B cell (primary cell): ENCODE results near the gene KHNYN. TPM values are rescaled to one million over a fixed set of nuclear protein-coding genes. Genes with fewer than 3 reads are reported as not detected.

ENCODE experiments used
- ATAC-seq: fragments of 200-7000 bp; cut with Tn5 transposase; one replicate; pipeline ENCODE4 v1.10.0; 2021; ENCODE audit warnings: low read depth, mild to moderate bottlenecking, moderate number of reproducible peaks, moderate library complexity
- CTCF ChIA-PET: fragments of 350-600 bp; sonication (Branson Sonifier 250); formaldehyde crosslinking; loops from one replicate; lab custom pipeline; 2021; ENCODE audit warnings: antibody characterized with exemption, inconsistent platforms; lab: Charles Lee
- POLR2A ChIA-PET: fragments of 350-600 bp; sonication (Branson Sonifier 250); formaldehyde crosslinking; loops from one replicate; lab custom pipeline; 2021; ENCODE audit warnings: antibody characterized with exemption; lab: Charles Lee
- DNase-seq: peaks from one replicate; pipeline ENCODE4 v3.0.0; 2013
- H2AFZ ChIP-seq: 2 replicates; pipeline ENCODE4 v1.6.1; 2012; ENCODE audit warnings: mild to moderate bottlenecking, low read depth, low read length; ENCODE audit not compliant: insufficient read depth, poor library complexity, severe bottlenecking
- H3K27ac ChIP-seq, 2 donors: 1 replicate in 1 of 2; 2 replicates in 1 of 2; pipeline ENCODE4 v1.5.1; 2012 to 2013; ENCODE audit warnings: low read length in 2 of 2, mild to moderate bottlenecking in 2 of 2, moderate library complexity in 1 of 2
- H3K27me3 ChIP-seq, 4 experiments: fragments of 200-600 bp in 1 of 4; sonication (generic) in 1 of 4; replicated peaks in 1 of 4; 1 replicate in 2 of 4; 2 replicates in 2 of 4; pipeline versions ENCODE4 v1.6.1 to v1.7.0; 2013 to 2016; ENCODE audit warnings: low read length in 3 of 4, mild to moderate bottlenecking in 2 of 4, mixed read lengths in 1 of 4, moderate library complexity in 1 of 4; ENCODE audit not compliant: insufficient read depth in 4 of 4, control insufficient read depth in 3 of 4; ENCODE audit errors: control extremely low read depth in 1 of 4
- H3K36me3 ChIP-seq, 2 experiments: replicated peaks in 1 of 2; 1 replicate in 1 of 2; 2 replicates in 1 of 2; pipeline versions ENCODE4 v1.6.1 to v1.7.1; 2013; ENCODE audit warnings: low read length in 1 of 2; ENCODE audit not compliant: insufficient read depth in 2 of 2, control insufficient read depth in 1 of 2; ENCODE audit errors: control extremely low read depth in 1 of 2, extremely low read depth in 1 of 2
- H3K4me1 ChIP-seq, 2 donors: fragments of 200-600 bp in 1 of 2; sonication (generic) in 1 of 2; 1 replicate in 1 of 2; 2 replicates in 1 of 2; pipeline versions ENCODE4 v1.5.1 to v1.6.1; 2013 to 2017; ENCODE audit warnings: low read length in 2 of 2; ENCODE audit not compliant: control insufficient read depth in 2 of 2, insufficient read depth in 2 of 2
- H3K4me2 ChIP-seq: replicated peaks from 2 replicates; pipeline ENCODE3; 2012; ENCODE audit warnings: mild to moderate bottlenecking, low read depth, low read length; ENCODE audit not compliant: poor library complexity, severe bottlenecking
- H3K4me3 ChIP-seq, 5 experiments: fragments of 200-600 bp in 1 of 5; sonication (generic) in 1 of 5; 1 replicate in 3 of 5; 2 replicates in 2 of 5; pipeline versions ENCODE4 v1.5.1 to v1.7.0; 2011 to 2016; ENCODE audit warnings: low read length in 4 of 5, mild to moderate bottlenecking in 4 of 5, low read depth in 2 of 5, control low read depth in 1 of 5, moderate library complexity in 1 of 5; ENCODE audit not compliant: insufficient read depth in 1 of 5; ENCODE audit errors: control extremely low read depth in 1 of 5, extremely low read depth in 1 of 5
- H3K79me2 ChIP-seq: fragments of 200-600 bp; sonication (generic); one replicate; pipeline ENCODE4 v1.6.0; 2016; ENCODE audit warnings: low read length; ENCODE audit not compliant: control insufficient read depth, insufficient read depth
- H3K9ac ChIP-seq: fragments of 200-600 bp; sonication (generic); 2 replicates; pipeline ENCODE4 v1.6.1; 2017; ENCODE audit warnings: mild to moderate bottlenecking, low read length, moderate library complexity
- H3K9me3 ChIP-seq, 3 donors: one replicate each; pipeline versions ENCODE4 v1.6.1 to v1.7.1; 2013; ENCODE audit warnings: low read length in 2 of 3; ENCODE audit not compliant: control insufficient read depth in 2 of 3, insufficient read depth in 1 of 3; ENCODE audit errors: control extremely low read depth in 1 of 3
- H4K20me1 ChIP-seq: 2 replicates; pipeline ENCODE4 v1.6.0; 2012; ENCODE audit warnings: mild to moderate bottlenecking, low read length; ENCODE audit not compliant: insufficient read depth, control insufficient read depth, poor library complexity, severe bottlenecking
- H3K27ac Mint-ChIP-seq: one replicate; pipeline ENCODE4 v1.8.0; 2021; ENCODE audit warnings: mixed read lengths
- H3K27me3 Mint-ChIP-seq: one replicate; pipeline ENCODE4 v1.8.0; 2021; ENCODE audit warnings: mixed read lengths
- H3K4me1 Mint-ChIP-seq: one replicate; pipeline ENCODE4 v1.8.0; 2021; ENCODE audit warnings: mixed read lengths
- H3K4me3 Mint-ChIP-seq: one replicate; pipeline ENCODE4 v1.8.0; 2021; ENCODE audit warnings: mixed read lengths
- H3K9me3 Mint-ChIP-seq: one replicate; pipeline ENCODE4 v1.8.0; 2022; ENCODE audit warnings: mixed read lengths; ENCODE audit not compliant: insufficient read depth
- EZH2 ChIP-seq: IDR thresholded peaks from 2 replicates; pipeline ENCODE4 v1.6.1; 2012; ENCODE audit warnings: borderline replicate concordance, low read depth, mild to moderate bottlenecking, moderate library complexity, low read length; ENCODE audit not compliant: insufficient read depth, poor library complexity, severe bottlenecking
- WGBS: methylation state at CpG from one replicate; pipeline ENCODE4 v1.1.5; 2013; ENCODE audit warnings: missing lambda C conversion rate; ENCODE audit not compliant: insufficient coverage; 5-methylcytosine and 5-hydroxymethylcytosine counted together
- intact Hi-C: fragments of 100-400 bp; cut with micrococcal nuclease; formaldehyde crosslinking; loops from one replicate; pipeline ENCODE4 v1.10.0; 2022
- polyA plus RNA-seq: library from polyadenylated mRNA; depleted of rRNA; stranded (reverse); fragments of >200 nt; gene quantifications from 2 replicates; pipeline ENCODE4 v1.2.3, GENCODE V29; 2012
- total RNA-seq, 2 donors: library from RNA; stranded (reverse); fragments of 120-200 nt in 1 of 2; gene quantifications; 1 replicate in 1 of 2; 2 replicates in 1 of 2; pipeline versions ENCODE4 v1.2.3 to v1.2.4, GENCODE V29; 2013 to 2022
- TF ChIP-seq, protein P1 (sequence below): fragments of 200-600 bp; IDR thresholded peaks from one replicate; pipeline ENCODE4 v1.8.0; 2022; ENCODE audit warnings: antibody characterized with exemption, mild to moderate bottlenecking

The KHNYN gene
- total and polyA plus RNA-seq, 2 donors (not counting 1 experiment from before 2014, with no cell fraction given), result 74.4 to 184 TPM

DNA sequence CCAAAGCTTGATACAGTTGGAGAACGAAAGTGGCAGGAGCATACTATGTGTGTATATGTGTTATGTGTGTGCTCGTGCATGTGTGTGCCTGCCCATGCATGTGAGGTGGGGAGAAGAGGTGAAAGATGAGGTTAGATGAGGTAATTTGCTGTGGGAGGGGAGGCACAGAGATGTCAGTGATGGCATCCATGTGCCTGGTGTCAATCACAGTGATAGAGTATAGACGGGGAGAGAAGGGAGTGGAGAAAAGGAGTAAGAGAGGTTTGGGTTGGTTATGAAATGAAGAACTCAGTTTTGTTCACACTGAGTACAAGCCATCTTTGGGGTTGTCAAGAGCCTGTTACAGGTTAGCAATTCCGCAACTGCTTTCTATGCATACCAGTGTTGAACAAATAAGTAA is 45.6 kb upstream of the KHNYN start:
- TF ChIP-seq, protein P1, sequence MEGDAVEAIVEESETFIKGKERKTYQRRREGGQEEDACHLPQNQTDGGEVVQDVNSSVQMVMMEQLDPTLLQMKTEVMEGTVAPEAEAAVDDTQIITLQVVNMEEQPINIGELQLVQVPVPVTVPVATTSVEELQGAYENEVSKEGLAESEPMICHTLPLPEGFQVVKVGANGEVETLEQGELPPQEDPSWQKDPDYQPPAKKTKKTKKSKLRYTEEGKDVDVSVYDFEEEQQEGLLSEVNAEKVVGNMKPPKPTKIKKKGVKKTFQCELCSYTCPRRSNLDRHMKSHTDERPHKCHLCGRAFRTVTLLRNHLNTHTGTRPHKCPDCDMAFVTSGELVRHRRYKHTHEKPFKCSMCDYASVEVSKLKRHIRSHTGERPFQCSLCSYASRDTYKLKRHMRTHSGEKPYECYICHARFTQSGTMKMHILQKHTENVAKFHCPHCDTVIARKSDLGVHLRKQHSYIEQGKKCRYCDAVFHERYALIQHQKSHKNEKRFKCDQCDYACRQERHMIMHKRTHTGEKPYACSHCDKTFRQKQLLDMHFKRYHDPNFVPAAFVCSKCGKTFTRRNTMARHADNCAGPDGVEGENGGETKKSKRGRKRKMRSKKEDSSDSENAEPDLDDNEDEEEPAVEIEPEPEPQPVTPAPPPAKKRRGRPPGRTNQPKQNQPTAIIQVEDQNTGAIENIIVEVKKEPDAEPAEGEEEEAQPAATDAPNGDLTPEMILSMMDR, result no peak
- no peak for TF ChIP-seq EZH2
- no peaks in the 10 kb centered on the region for H3K36me3 ChIP-seq
- WGBS, result 97% methylated on average over 3 of the region's 4 CpGs
- no peak overlapping the region for H2AFZ ChIP-seq
- Mint-ChIP-seq H3K9me3 (no peaks in the 10 kb centered on the region), H3K27me3 (peaks cover 26% of the 10 kb centered on the region), H3K4me3 (no peak overlapping the region), H3K4me1 (no peaks in the 10 kb centered on the region), H3K27ac (no peak overlapping the region)
- no peak overlapping the region for H3K9ac ChIP-seq
- H3K9me3 ChIP-seq, result no peaks in the 10 kb centered on the region
- no peaks in the 10 kb centered on the region for H4K20me1 ChIP-seq
- H3K27ac ChIP-seq, result no peak overlapping the region
- no peaks in the 10 kb centered on the region for H3K4me1 ChIP-seq
- H3K27me3 ChIP-seq, result peaks cover 0 to 3% (median 1%) of the 10 kb centered on the region in 4 experiments
- H3K79me2 ChIP-seq, result no peaks in the 10 kb centered on the region
- intact Hi-C loops, result no loop called here
- no peak for DNase-seq
- no peak overlapping the region for H3K4me2 ChIP-seq
- no peak overlapping the region for H3K4me3 ChIP-seq
- ChIA-PET POLR2A (no interaction called here), CTCF (interaction anchor here (1.6 kb wide), 1 partner anchor 51 kb away, joined by 4 read pairs; no protein-coding TSS in a partner anchor)
- ATAC-seq, result no peak

DNA sequence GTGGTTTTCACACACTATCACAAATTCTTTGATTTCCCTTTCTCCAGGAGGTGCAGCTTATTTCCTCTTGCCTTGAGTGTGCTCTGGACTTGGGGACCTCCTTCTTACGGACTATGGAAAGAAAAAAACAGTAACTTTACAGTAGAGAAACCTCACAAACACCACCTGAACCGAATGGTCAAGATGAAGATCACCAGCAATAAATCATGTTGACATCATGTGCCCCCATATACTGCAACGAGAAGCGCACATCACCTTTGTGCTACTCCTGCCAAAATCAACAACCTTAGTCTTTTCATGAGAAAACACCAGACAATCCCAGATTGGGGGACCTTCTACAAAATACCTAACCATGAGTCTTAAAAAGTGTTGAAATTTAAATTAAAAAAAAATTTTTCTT is 44.2 kb upstream of the KHNYN start:
- intact Hi-C loops, result no loop called here
- ChIA-PET POLR2A (no interaction called here), CTCF (no interaction called here)
- WGBS, result 94% methylated on average over 2 of the region's 4 CpGs
- H3K4me1 Mint-ChIP-seq, result no peaks in the 10 kb centered on the region
- peaks cover 0 to 5% (median 3%) of the 10 kb centered on the region in 4 experiments for H3K27me3 ChIP-seq
- H2AFZ ChIP-seq, result no peak overlapping the region
- peaks cover 33% of the 10 kb centered on the region for H3K27me3 Mint-ChIP-seq
- H3K9ac ChIP-seq, result no peak overlapping the region
- TF ChIP-seq, protein P1, result no peak
- TF ChIP-seq EZH2, result no peak
- H3K79me2 ChIP-seq, result no peaks in the 10 kb centered on the region
- ATAC-seq (no peak), DNase-seq (no peak)
- H3K9me3 ChIP-seq, result no peaks in the 10 kb centered on the region
- H3K4me1 ChIP-seq, result no peaks in the 10 kb centered on the region
- H3K27ac Mint-ChIP-seq, result no peak overlapping the region
- H3K36me3 ChIP-seq, result no peaks in the 10 kb centered on the region
- no peak overlapping the region for H3K27ac ChIP-seq
- no peaks in the 10 kb centered on the region for H4K20me1 ChIP-seq
- H3K4me2 ChIP-seq, result no peak overlapping the region
- no peak overlapping the region for H3K4me3 ChIP-seq
- no peak overlapping the region for H3K4me3 Mint-ChIP-seq
- H3K9me3 Mint-ChIP-seq, result no peaks in the 10 kb centered on the region
